HEK293 (cell line): ENCODE measurements around the gene B4GALT1.

Experiments
- CTCF ChIA-PET: fragments of 350-600 bp; formaldehyde crosslinking; extraction: SDS; loops from one replicate; lab custom pipeline; 2021; ENCODE audit warnings: antibody characterized with exemption; lab: Yijun Ruan, JAX
- POLR2A ChIA-PET: fragments of 300-600 bp; formaldehyde crosslinking; extraction: SDS; loops from one replicate; lab custom pipeline; 2020; ENCODE audit warnings: antibody characterized with exemption, inconsistent platforms; lab: Yijun Ruan, JAX
- H3K27ac ChIP-seq: fragments of 200-500 bp; sonication (Bioruptor generic); 2 replicates; pipeline ENCODE4 v1.5.1; 2014; ENCODE audit warnings: low read depth, low read length, control low read depth, inconsistent platforms; ENCODE audit errors: extremely low read depth
- H3K36me3 ChIP-seq, 2 experiments: fragments of 200-500 bp in 1 of 2; sonication (Bioruptor generic) in 1 of 2; 1 replicate in 1 of 2; 2 replicates in 1 of 2; pipeline ENCODE4 v1.5.1; 2014 to 2017; ENCODE audit warnings: inconsistent platforms in 2 of 2, low read length in 2 of 2; ENCODE audit not compliant: control insufficient read depth in 2 of 2, insufficient read depth in 1 of 2
- H3K4me1 ChIP-seq: fragments of 200-500 bp; sonication (Bioruptor generic); 2 replicates; pipeline ENCODE4 v1.5.1; 2014; ENCODE audit warnings: mild to moderate bottlenecking, low read length, inconsistent platforms; ENCODE audit not compliant: control insufficient read depth, insufficient read depth
- H3K4me3 ChIP-seq: 2 replicates; pipeline ENCODE4 v1.5.1; 2011; ENCODE audit warnings: low read depth, mild to moderate bottlenecking, control low read depth, low read length, moderate library complexity
- H3K9me3 ChIP-seq: fragments of 200-500 bp; sonication (Bioruptor generic); 2 replicates; pipeline ENCODE4 v1.5.1; 2014; ENCODE audit warnings: low read depth, low read length, inconsistent platforms; ENCODE audit not compliant: control insufficient read depth, insufficient read depth
- PRDM2 ChIP-seq: fragments of 450-650 bp; formaldehyde crosslinking; IDR thresholded peaks from 2 replicates; pipeline ENCODE4 v1.5.1; 2016; ENCODE audit warnings: missing biosample characterization, missing genetic modification characterization, borderline replicate concordance
- RBAK ChIP-seq: fragments of 450-650 bp; formaldehyde crosslinking; IDR thresholded peaks from 2 replicates; pipeline ENCODE4 v1.5.1; 2016; ENCODE audit warnings: missing biosample characterization, missing genetic modification characterization
- SALL2 ChIP-seq: fragments of 450-650 bp; formaldehyde crosslinking; IDR thresholded peaks from 2 replicates; pipeline ENCODE4 v1.5.0; 2017; ENCODE audit warnings: missing biosample characterization, mild to moderate bottlenecking, missing genetic modification characterization, borderline replicate concordance
- WT1 ChIP-seq: fragments of 450-650 bp; formaldehyde crosslinking; IDR thresholded peaks from 2 replicates; pipeline ENCODE4 v1.5.1; 2016; ENCODE audit warnings: missing biosample characterization, missing genetic modification characterization
- ZNF10 ChIP-seq: fragments of 450-650 bp; formaldehyde crosslinking; IDR thresholded peaks from 2 replicates; pipeline ENCODE4 v1.5.1; 2017; ENCODE audit warnings: missing biosample characterization, missing genetic modification characterization
- ZNF169 ChIP-seq: fragments of 450-650 bp; formaldehyde crosslinking; IDR thresholded peaks from 2 replicates; pipeline ENCODE4 v1.5.1; 2016; ENCODE audit warnings: missing biosample characterization, missing genetic modification characterization
- ZNF175 ChIP-seq: fragments of 450-650 bp; formaldehyde crosslinking; IDR thresholded peaks from 2 replicates; pipeline ENCODE4 v1.5.1; 2016; ENCODE audit warnings: missing biosample characterization, missing genetic modification characterization
- ZNF223 ChIP-seq: fragments of 450-650 bp; formaldehyde crosslinking; IDR thresholded peaks from 2 replicates; pipeline ENCODE4 v1.5.1; 2016; ENCODE audit warnings: missing biosample characterization, missing genetic modification characterization
- ZNF248 ChIP-seq: fragments of 450-650 bp; formaldehyde crosslinking; IDR thresholded peaks from 2 replicates; pipeline ENCODE4 v1.5.1; 2017; ENCODE audit warnings: missing biosample characterization, missing genetic modification characterization
- ZNF266 ChIP-seq: fragments of 450-650 bp; formaldehyde crosslinking; IDR thresholded peaks from 2 replicates; pipeline ENCODE4 v1.5.1; 2016; ENCODE audit warnings: missing biosample characterization, missing genetic modification characterization, low read depth
- ZNF530 ChIP-seq: fragments of 450-650 bp; formaldehyde crosslinking; IDR thresholded peaks from 2 replicates; pipeline ENCODE4 v1.5.1; 2016; ENCODE audit warnings: low read depth, missing biosample characterization, missing genetic modification characterization
- ZNF555 ChIP-seq: fragments of 450-650 bp; formaldehyde crosslinking; conservative IDR thresholded peaks from 2 replicates; pipeline ENCODE4 v1.5.1; 2017; ENCODE audit warnings: missing biosample characterization, mild to moderate bottlenecking, missing genetic modification characterization, inconsistent platforms
- ZNF558 ChIP-seq: fragments of 450-650 bp; formaldehyde crosslinking; IDR thresholded peaks from 2 replicates; pipeline ENCODE4 v1.5.1; 2016; ENCODE audit warnings: missing biosample characterization, missing genetic modification characterization
- ZNF660 ChIP-seq: fragments of 450-650 bp; IDR thresholded peaks from 2 replicates; pipeline ENCODE4 v1.5.1; 2018; ENCODE audit warnings: missing biosample characterization, mild to moderate bottlenecking, missing genetic modification characterization
- ZNF704 ChIP-seq: fragments of 450-650 bp; formaldehyde crosslinking; IDR thresholded peaks from 2 replicates; pipeline ENCODE4 v1.5.1; 2016; ENCODE audit warnings: missing biosample characterization, missing genetic modification characterization
- ZNF768 ChIP-seq: fragments of 450-650 bp; formaldehyde crosslinking; IDR thresholded peaks from 2 replicates; pipeline ENCODE4 v1.5.1; 2018; ENCODE audit warnings: missing biosample characterization, mild to moderate bottlenecking, missing genetic modification characterization
- TF ChIP-seq, protein P1 (sequence below): fragments of 450-650 bp; formaldehyde crosslinking; IDR thresholded peaks from 2 replicates; pipeline ENCODE4 v1.5.1; 2016; ENCODE audit warnings: missing biosample characterization, missing genetic modification characterization, borderline replicate concordance

Gene B4GALT1

DNA sequence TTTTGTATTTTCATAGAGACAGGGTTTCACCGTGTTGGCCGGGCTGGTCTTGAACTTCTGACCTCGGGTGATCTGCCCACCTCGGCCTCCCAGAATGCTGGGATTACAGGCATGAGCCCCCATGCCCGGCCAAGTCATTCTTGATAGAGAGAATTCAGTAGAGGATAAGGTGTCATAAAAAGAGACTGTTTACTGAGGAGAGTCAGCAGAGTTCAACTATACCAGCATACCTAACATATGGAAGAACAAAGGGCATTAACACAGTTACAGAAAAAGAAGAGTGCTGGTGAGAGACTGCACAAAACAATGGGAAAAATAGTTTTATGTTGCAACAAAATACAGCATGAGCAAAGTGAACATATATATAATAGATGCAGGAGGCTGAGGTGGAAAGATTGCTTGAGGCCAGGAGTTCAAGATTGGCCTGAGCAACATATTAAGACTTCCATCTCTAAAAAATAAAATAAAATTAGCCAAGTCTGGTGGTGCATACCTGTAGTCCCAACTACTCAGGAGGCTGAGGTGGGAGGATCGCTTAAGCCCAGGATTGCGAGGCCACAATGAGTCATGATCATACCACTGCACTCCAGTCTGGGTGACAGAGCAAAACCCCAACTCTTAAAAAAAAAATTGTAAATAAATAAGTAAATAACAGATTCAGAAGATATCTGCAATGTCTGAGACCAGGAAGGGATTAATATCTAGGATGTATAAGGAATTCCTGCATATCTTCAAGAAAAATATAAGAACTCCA is 19.5 kb downstream of the B4GALT1 start:
- Histone ChIP-seq H3K36me3 (no peaks in the 10 kb centered on the region), H3K27ac (no peak overlapping the region), H3K4me1 (peaks cover 13% of the 10 kb centered on the region; the same call in 1 of the 2 replicates), H3K4me3 (no peak overlapping the region), H3K9me3 (no peaks in the 10 kb centered on the region)
- ChIA-PET CTCF (interaction anchor here (0.7 to 1.0 kb wide), 2 partner anchors 13 to 36 kb away, joined by 3 to 7 read pairs; no protein-coding TSS in a partner anchor), POLR2A (interaction anchor here (1.0 kb wide), 1 partner anchor 13 kb away, joined by 3 read pairs; no protein-coding TSS in a partner anchor)
- TF ChIP-seq SALL2 (tag by site-specific recombination) = no peak
- no peak for TF ChIP-seq ZNF768 (tag by site-specific recombination)

- CTCF ChIA-PET = no interaction called here
- Histone ChIP-seq H3K4me3 (no peak overlapping the region), H3K4me1 (peaks cover 8% of the 10 kb centered on the region; the same call in 1 of the 2 replicates)
- TF ChIP-seq, protein P1, sequence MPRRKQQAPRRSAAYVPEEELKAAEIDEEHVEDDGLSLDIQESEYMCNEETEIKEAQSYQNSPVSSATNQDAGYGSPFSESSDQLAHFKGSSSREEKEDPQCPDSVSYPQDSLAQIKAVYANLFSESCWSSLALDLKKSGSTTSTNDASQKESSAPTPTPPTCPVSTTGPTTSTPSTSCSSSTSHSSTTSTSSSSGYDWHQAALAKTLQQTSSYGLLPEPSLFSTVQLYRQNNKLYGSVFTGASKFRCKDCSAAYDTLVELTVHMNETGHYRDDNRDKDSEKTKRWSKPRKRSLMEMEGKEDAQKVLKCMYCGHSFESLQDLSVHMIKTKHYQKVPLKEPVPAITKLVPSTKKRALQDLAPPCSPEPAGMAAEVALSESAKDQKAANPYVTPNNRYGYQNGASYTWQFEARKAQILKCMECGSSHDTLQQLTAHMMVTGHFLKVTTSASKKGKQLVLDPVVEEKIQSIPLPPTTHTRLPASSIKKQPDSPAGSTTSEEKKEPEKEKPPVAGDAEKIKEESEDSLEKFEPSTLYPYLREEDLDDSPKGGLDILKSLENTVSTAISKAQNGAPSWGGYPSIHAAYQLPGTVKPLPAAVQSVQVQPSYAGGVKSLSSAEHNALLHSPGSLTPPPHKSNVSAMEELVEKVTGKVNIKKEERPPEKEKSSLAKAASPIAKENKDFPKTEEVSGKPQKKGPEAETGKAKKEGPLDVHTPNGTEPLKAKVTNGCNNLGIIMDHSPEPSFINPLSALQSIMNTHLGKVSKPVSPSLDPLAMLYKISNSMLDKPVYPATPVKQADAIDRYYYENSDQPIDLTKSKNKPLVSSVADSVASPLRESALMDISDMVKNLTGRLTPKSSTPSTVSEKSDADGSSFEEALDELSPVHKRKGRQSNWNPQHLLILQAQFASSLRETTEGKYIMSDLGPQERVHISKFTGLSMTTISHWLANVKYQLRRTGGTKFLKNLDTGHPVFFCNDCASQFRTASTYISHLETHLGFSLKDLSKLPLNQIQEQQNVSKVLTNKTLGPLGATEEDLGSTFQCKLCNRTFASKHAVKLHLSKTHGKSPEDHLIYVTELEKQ (tag by site-specific recombination) = no peak
- TF ChIP-seq ZNF704 (tag by site-specific recombination) = no peak
- TF ChIP-seq ZNF530 = no peak
- no peak for TF ChIP-seq ZNF175
- TF ChIP-seq, all 188 proteins: peak for 0
- Histone ChIP-seq H3K9me3 (no peaks in the 10 kb centered on the region), H3K36me3 (no peaks in the 10 kb centered on the region), H3K27ac (no peak overlapping the region)
- POLR2A ChIA-PET = no interaction called here
Observed at GRCh38 chr9:33146298-33146697, 20.8 kb downstream of the B4GALT1 start.

DNA sequence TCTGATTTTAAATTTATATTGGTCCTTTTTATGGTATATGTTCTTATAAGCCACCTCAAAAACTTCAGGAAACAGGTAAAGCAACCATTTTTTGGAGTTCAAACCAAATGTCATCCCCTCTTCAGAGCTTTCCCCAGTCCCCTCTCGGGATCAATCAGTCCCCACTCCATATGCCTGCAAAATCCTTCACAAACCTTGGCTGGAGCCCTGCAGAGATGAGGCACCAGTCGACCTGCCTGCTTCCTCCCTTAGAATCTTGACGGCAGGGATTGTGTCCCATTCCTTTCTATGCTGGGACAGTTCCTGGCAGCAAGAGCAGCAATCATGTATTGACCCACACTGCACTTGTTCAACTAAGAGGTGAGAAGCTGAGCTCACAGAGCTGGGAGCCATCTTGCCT is 22.6 kb downstream of the B4GALT1 start:
- Histone ChIP-seq H3K4me3 (no peak overlapping the region), H3K4me1 (peaks cover 10% of the 10 kb centered on the region; the same call in 1 of the 2 replicates), H3K27ac (no peak overlapping the region), H3K9me3 (no peaks in the 10 kb centered on the region), H3K36me3 (no peaks in the 10 kb centered on the region)
- POLR2A ChIA-PET = no interaction called here
- TF ChIP-seq PRDM2 (no peak), RBAK (tag by site-specific recombination) (no peak), ZNF558 (no peak), WT1 (tag by site-specific recombination) (no peak), ZNF10 (tag by site-specific recombination) (no peak), ZNF266 (no peak), ZNF248 (tag by site-specific recombination) (no peak), ZNF169 (tag by site-specific recombination) (no peak), ZNF660 (tag by site-specific recombination) (no peak), ZNF555 (no peak), ZNF223 (tag by site-specific recombination) (no peak)
- CTCF ChIA-PET = no interaction called here
